Ovary (tissue), 9 donors: ENCODE measurements around the gene KIFC1. TPM values are rescaled to one million over a fixed set of nuclear protein-coding genes. Genes with fewer than 3 reads are reported as not detected.

Source experiments
- DNase-seq, 5 donors: peaks; one replicate each; pipeline ENCODE4 v3.0.0-alpha.2; 2019 to 2020
- H3K27ac ChIP-seq, 2 donors: fragments of 200-600 bp; one replicate each; pipeline versions ENCODE4 v1.5.1 to v1.8.0; 2019 to 2022
- H3K27me3 ChIP-seq: fragments of 200-600 bp; one replicate; pipeline ENCODE4 v1.8.0; 2022
- H3K36me3 ChIP-seq: fragments of 200-600 bp; sonication (generic); one replicate; pipeline ENCODE4 v1.5.1; 2019
- H3K4me1 ChIP-seq: one replicate; pipeline ENCODE4 v1.8.1; 2013; ENCODE audit warnings: mild to moderate bottlenecking, moderate library complexity; ENCODE audit not compliant: insufficient read depth
- H3K4me3 ChIP-seq: fragments of 200-600 bp; sonication (generic); one replicate; pipeline ENCODE4 v1.5.1; 2017
- H3K9me3 ChIP-seq, 2 donors: fragments of 200-600 bp in 1 of 2; sonication (generic) in 1 of 2; one replicate each; pipeline versions ENCODE4 v1.5.1 to v1.8.1; 2013 to 2019; ENCODE audit warnings: mild to moderate bottlenecking in 1 of 2, moderate library complexity in 1 of 2
- EP300 ChIP-seq: sonication (generic); formaldehyde crosslinking; IDR thresholded peaks from one replicate; pipeline ENCODE4 v1.6.1; 2017; ENCODE audit warnings: antibody characterized with exemption
- POLR2A ChIP-seq: fragments of 450-650 bp; IDR thresholded peaks from one replicate; pipeline ENCODE4 v1.6.1; 2017; ENCODE audit warnings: antibody characterized with exemption, mild to moderate bottlenecking, moderate library complexity
- WGBS, 3 donors: extraction: QIAGEN DNeasy Blood & Tissue Kit in 1 of 3; methylation state at CpG; one replicate each; pipeline versions ENCODE4 v1.1.5 to v1.1.7; 2013 to 2017; 5-methylcytosine and 5-hydroxymethylcytosine counted together
- intact Hi-C, 4 donors: fragments of 100-400 bp; cut with DNase I; formaldehyde crosslinking; loops; one replicate each; pipeline versions ENCODE4 v1.11.0 to v1.15.1; 2022 to 2023
- polyA plus RNA-seq, 2 donors: library from polyadenylated mRNA; stranded (reverse); fragments of 200-250 nt in 1 of 2; fragments of 350-450 nt in 1 of 2; fragmentation: Illumina TruSeq in 1 of 2; extraction: RNeasy Lipid Tissue Mini Kit (QIAGEN cat#74804) in 1 of 2; gene quantifications; one replicate each; pipeline ENCODE4 v1.2.3, GENCODE V29; 2013 to 2014
- total RNA-seq, 7 donors: library from RNA; depleted of rRNA in 2 of 7; stranded (reverse); fragments of >200 nt in 2 of 7; fragmentation: NEBNext Ultra II Directional in 3 of 7; extraction: Animal tissue kit (Norgen Biotek cat#: 25700) in 3 of 7; gene quantifications; one replicate each; pipeline versions ENCODE4 v1.1.0 to v1.2.4, GENCODE V29; 2016 to 2023
- TF ChIP-seq, protein P1 (sequence below), 3 donors: fragments of 450-650 bp in 2 of 3; fragments of 200-600 bp in 1 of 3; IDR thresholded peaks; one replicate each; pipeline versions ENCODE4 v1.5.1 to v1.8.0; 2016 to 2022; ENCODE audit warnings: antibody characterized with exemption in 3 of 3, mild to moderate bottlenecking in 1 of 3
- donor health status: DM: no; HTN: no; CAD: no; lungs with moderate emphysema.
- donor health status: DM: no; HTN: no; CAD: no.
- donor health status: Bipolar disorder and iron deficiency.
- donor health status: DM: yes; HTN: yes; CAD: no.
- donor health status: DM: no; HTN: no; CAD: no.
- donor health status: DM: yes; HTN: yes; CAD: no.

KIFC1 gene
- total and polyA plus RNA-seq, 9 donors = 0.60 to 3.9 (median 2.2) TPM

GRCh38 chr6:33417903-33418689 lies 26.5 kb downstream of the KIFC1 start, which contains the start of gene CUTA:
Gene CUTA (minus strand): TSS chr6:33418107. CDS start chr6:33418000, 107 bp downstream.
- DNase-seq = peak; percentile 99
- 0% methylated on average over 48 to 51 of the region's 51 CpGs for WGBS, 3 donors
- peak within 1 kb of the TSS; percentile 71 for H3K4me3 ChIP-seq
- H3K4me1 ChIP-seq = peaks cover 5% of the 10 kb centered on the region
- H3K27me3 ChIP-seq = no peaks in the 10 kb centered on the region
- no peaks in the 10 kb centered on the region for H3K9me3 ChIP-seq
- intact Hi-C loops = loop anchor here in 3 of 4 donors (5.0 to 10.0 kb wide), 4 partner anchors 103 to 143 kb away; partner anchors contain the start of genes B3GALT4 (in 1 of the 3), RGL2 (in 1 of the 3), RPS18 (in 1 of the 3) and TAPBP (in 1 of the 3)
- TF ChIP-seq POLR2A (peak; percentile 97), EP300 (peak; percentile 56)
- TF ChIP-seq, protein P1, sequence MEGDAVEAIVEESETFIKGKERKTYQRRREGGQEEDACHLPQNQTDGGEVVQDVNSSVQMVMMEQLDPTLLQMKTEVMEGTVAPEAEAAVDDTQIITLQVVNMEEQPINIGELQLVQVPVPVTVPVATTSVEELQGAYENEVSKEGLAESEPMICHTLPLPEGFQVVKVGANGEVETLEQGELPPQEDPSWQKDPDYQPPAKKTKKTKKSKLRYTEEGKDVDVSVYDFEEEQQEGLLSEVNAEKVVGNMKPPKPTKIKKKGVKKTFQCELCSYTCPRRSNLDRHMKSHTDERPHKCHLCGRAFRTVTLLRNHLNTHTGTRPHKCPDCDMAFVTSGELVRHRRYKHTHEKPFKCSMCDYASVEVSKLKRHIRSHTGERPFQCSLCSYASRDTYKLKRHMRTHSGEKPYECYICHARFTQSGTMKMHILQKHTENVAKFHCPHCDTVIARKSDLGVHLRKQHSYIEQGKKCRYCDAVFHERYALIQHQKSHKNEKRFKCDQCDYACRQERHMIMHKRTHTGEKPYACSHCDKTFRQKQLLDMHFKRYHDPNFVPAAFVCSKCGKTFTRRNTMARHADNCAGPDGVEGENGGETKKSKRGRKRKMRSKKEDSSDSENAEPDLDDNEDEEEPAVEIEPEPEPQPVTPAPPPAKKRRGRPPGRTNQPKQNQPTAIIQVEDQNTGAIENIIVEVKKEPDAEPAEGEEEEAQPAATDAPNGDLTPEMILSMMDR (IDR thresholded peaks at IDR 0.05) = peak in 2 of 3 donors; percentile 39 to 57
- no peaks in the 10 kb centered on the region for H3K36me3 ChIP-seq
- H3K27ac ChIP-seq = peak within 1 kb of the TSS; percentile 91 to 92

DNA sequence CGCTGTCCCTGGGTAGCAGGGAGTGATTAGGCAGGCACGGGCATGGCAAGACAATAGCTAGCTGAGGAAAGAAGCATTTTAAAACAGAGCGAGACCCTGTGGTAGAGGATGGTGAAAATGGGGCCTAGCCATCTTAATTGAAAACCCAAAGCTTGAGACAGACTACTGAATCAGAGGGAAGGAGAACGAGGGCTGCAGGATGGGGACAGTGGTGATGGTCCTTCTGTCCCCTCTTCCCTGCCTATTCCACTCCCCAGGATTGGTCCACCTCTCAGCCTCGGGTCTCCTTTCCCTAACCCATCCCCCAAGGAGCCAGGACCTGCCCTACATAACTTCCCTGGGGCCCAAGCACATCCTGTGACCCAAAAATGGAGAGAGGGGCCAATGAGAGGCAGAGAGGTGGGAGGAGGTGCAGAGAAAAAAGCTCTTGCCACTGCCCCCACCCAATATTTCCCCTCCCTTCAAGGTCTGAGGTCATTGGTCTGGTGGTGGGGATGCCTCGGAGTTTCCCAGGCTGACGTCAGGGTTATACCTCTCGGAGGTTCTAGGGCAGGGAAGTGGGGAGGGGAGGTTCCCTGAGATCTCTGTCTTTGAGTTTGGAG lies 27.2 kb downstream of the KIFC1 start:
- intact Hi-C loops = loop anchor here in 3 of 4 donors (5.0 to 10.0 kb wide), 4 partner anchors 104 to 144 kb away; partner anchors contain the start of genes B3GALT4 (in 1 of the 3), RGL2 (in 1 of the 3), RPS18 (in 1 of the 3) and TAPBP (in 1 of the 3)

DNA sequence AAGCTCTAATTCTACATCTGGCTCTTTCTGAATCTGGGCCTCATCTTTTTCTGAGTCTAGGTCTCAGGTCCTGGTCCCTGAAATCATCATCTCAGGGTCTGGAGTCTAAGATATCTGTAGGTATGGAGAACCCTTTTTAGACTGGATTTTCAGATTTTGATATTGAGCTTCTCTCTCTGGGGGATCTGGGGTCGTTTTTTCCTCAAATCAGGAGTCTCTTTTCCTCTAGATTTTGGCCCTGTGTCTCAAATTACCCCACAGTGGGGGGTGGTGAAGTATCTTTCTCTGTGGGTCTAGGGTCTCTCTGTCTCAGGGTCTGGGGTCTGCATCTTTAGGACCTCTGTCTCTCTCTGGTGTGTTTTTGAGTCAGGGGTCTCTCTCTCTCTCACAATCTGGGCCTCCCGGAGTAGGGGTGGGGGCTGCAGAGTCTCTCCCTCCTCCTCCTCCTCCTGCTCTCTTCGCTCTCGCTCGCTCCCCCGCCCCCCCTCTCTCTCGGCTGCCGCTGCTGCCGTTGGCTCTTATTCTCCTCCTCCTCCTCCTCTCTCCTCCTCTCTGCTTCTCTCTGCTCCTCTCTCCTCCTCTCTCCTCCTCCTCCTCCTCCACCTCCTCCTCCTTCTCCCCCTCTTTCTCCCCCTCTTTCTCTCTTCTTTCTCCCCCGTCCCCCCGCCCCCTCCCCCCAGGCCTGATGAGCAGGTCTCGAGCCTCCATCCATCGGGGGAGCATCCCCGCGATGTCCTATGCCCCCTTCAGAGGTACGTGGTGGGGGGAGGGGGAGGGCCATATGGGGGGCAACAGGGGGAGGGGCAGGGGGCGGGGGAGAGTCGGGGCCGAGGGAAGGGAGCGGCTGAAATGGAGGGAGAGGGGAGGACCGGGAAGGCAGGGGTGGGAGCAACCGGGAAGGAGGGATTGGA lies 28.2 kb downstream of the KIFC1 start, which contains the start of gene SYNGAP1:
Gene SYNGAP1 (plus strand): TSS at position 486 of the 911 bp plus-strand sequence. CDS start 200 bp downstream, at position 686.
- H3K27ac ChIP-seq = peak within 1 kb of the TSS; percentile 91 to 92
- no peaks in the 10 kb centered on the region for H3K27me3 ChIP-seq
- H3K36me3 ChIP-seq = no peaks in the 10 kb centered on the region
- no peaks in the 10 kb centered on the region for H3K9me3 ChIP-seq
- DNase-seq = peak; percentile 79 to 88 (median 86)
- peak; percentile 38 for TF ChIP-seq POLR2A
- TF ChIP-seq, protein P1 (IDR thresholded peaks at IDR 0.05) = no peak
- peaks cover 13% of the 10 kb centered on the region for H3K4me1 ChIP-seq
- WGBS, 3 donors = 3% methylated on average over 21 to 22 of the region's 22 CpGs
- intact Hi-C loops = loop anchor here in 3 of 4 donors (5.0 to 10.0 kb wide), 4 partner anchors 105 to 145 kb away; partner anchors contain the start of genes TAPBP (in 2 of the 3), ZBTB22 (in 2 of the 3), B3GALT4 (in 1 of the 3) and RGL2 (in 1 of the 3)
- H3K4me3 ChIP-seq = peak within 1 kb of the TSS; percentile 46

More for the DNA sequence above, 27.2 kb downstream of the KIFC1 start:
- 25 to 39% (median 36%) methylated on average over 8 of the region's 8 CpGs for WGBS, 3 donors
- peak in 2 of 5 donors; percentile 35 to 46 for DNase-seq
- Histone ChIP-seq H3K36me3 (no peaks in the 10 kb centered on the region), H3K27me3 (no peaks in the 10 kb centered on the region), H3K9me3 (no peaks in the 10 kb centered on the region), H3K4me1 (peaks cover 5% of the 10 kb centered on the region), H3K4me3 (peak overlapping the region; percentile 34), H3K27ac (peak overlapping the region; percentile 91 to 92)
- no peak for TF ChIP-seq EP300
- TF ChIP-seq, protein P1 (IDR thresholded peaks at IDR 0.05) = peak in 1 of 3 donors; percentile 3
